Right lobe of liver (tissue), 4 donors: Measurements from ENCODE around the gene PTPN7.

Experiments
- POLR2A ChIP-seq: fragments of 450-650 bp; IDR thresholded peaks from one replicate; pipeline ENCODE4 v1.6.1; 2017; ENCODE audit warnings: antibody characterized with exemption, mild to moderate bottlenecking
- TF ChIP-seq, protein P1 (sequence below), 4 donors: fragments of 200-600 bp in 3 of 4; fragments of 450-650 bp in 1 of 4; IDR thresholded peaks; one replicate each; pipeline versions ENCODE4 v1.5.1 to v1.8.0; 2016 to 2022; ENCODE audit warnings: antibody characterized with exemption in 4 of 4, mild to moderate bottlenecking in 2 of 4
- donor health status: DM: no; HTN: no; CAD: no.
- donor health status: DM: no; HTN: no; CAD: no.
- donor health status: DM: no; HTN: yes; CAD: no.

DNA sequence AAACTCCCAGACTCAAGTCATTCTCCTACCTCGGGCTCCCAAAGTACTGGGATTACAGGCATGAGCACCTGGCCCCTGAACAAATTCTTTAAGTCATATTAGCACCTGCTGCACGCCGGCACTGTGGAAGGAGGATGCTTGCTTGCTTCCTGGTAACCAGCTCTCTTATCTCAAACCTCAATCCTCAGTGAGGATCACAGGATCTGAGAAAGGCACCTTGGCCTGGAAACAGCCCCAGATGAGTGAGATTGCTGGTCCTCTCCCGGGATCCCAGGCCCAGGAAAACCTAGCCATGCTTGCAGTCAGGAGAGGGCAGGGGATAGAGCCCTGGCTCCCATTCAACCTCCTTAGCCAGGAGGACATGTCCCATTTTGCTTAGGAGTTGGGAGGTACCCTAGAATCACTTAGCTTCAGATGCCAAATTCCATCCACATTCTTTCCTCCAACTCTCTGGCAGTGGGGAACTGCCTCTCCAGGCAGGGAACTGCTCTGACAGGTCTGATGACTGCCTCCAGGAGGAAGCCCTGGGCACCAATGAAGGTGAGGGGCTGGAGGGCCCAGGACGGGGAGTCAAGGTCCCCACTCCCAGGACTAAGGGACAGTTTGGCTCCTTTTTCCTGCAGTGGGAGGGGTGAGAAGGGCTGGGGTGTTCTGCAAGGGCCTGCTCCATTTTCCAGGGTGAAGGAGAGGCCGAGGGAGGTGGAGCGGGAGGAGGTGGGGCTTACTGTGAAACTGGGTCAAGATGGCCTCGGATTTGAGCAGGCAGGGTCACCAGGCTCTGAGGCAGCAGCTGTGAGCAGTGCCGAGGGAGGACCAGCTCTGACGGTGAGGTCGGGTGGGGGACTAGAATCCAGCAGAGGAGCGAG, 28.2 kb downstream of the PTPN7 start:
- TF ChIP-seq, protein P1, sequence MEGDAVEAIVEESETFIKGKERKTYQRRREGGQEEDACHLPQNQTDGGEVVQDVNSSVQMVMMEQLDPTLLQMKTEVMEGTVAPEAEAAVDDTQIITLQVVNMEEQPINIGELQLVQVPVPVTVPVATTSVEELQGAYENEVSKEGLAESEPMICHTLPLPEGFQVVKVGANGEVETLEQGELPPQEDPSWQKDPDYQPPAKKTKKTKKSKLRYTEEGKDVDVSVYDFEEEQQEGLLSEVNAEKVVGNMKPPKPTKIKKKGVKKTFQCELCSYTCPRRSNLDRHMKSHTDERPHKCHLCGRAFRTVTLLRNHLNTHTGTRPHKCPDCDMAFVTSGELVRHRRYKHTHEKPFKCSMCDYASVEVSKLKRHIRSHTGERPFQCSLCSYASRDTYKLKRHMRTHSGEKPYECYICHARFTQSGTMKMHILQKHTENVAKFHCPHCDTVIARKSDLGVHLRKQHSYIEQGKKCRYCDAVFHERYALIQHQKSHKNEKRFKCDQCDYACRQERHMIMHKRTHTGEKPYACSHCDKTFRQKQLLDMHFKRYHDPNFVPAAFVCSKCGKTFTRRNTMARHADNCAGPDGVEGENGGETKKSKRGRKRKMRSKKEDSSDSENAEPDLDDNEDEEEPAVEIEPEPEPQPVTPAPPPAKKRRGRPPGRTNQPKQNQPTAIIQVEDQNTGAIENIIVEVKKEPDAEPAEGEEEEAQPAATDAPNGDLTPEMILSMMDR (IDR thresholded peaks at IDR 0.05): no peak
- TF ChIP-seq POLR2A: no peak
